HG03469 (cell line): ENCODE data around the gene NEURL2.

Source experiments
- ATAC-seq: cut with Tn5 transposase; IDR thresholded peaks from one replicate; pipeline ENCODE4 v1.9.1; 2021; ENCODE audit warnings: mild to moderate bottlenecking, moderate library complexity, moderate number of reproducible peaks; ENCODE audit not compliant: unreplicated experiment

The NEURL2 gene

DNA sequence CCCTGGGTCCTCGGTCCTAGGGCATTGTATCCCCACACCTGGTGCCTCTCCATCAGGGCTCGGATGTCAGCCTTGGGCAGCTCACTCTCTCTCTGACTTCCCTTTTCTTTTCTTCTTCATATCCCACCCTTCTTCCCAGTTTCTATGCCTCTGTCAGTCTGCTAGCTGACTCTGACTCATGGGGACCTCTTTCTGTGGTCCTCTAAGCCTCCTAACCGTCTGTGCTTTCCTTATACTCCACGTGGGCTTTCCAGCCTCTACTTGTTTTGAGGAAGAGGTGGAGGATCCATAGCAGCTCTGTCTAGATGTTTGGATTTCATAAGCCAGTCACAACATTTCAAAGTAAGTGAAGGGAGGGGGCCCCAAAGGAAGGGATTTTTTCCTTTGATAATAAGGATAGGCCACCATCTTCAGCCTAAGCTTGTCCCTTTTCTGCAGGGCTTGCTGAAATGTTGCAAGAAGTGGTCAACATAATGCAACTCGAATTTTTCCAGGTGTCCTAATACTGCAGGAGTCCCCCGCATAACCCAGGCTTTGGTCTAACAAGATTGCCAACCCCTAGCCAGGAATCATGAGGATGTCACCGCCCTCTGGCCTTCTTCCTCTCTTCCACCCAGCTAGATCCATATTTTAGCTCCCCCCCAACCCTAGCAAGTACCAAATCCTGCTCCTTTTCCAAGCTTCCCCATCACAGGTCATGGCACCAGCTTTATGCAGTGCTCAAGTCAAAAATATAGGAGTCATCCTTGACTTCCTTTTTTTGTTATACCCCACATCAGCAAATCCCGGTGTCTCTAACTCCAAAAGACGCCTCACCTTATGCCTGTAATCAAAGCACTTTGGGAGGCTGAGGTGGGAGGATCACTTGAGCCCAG is 29.7 kb upstream of the NEURL2 start:
- ATAC-seq = no peak

- ATAC-seq = no peak
Measured at GRCh38 chr20:45919542-45920399, 28.8 kb upstream of the NEURL2 start.

- no peak for ATAC-seq
Measured at GRCh38 chr20:45918779-45919537, 27.9 kb upstream of the NEURL2 start.

DNA sequence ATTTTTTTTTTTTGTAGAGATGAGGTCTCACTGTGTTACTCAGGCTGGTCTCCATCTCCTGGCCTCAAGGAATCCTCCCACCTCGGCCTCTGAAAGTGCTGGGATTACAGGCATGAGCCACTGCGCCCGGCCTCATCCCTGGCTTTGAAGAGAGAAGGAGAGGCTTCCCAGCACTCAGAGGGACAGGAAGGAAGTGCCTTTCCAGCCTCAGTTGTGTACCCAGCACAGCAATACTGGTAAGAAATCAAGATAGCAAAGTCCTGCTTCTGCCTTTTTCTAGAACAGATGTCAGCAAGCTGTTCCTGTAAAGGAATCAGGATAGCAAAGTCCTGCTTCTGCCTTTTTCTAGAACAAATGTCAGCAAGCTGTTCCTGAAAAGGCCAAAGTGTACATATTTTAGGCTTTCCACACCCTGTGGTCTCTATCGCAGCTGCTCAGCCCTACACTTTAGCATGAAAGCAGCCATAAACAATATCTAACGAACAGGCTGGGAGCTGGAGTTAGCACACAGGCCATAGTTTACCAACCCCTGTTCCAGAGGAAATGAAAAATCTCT is 27.3 kb upstream of the NEURL2 start:
- ATAC-seq = no peak

DNA sequence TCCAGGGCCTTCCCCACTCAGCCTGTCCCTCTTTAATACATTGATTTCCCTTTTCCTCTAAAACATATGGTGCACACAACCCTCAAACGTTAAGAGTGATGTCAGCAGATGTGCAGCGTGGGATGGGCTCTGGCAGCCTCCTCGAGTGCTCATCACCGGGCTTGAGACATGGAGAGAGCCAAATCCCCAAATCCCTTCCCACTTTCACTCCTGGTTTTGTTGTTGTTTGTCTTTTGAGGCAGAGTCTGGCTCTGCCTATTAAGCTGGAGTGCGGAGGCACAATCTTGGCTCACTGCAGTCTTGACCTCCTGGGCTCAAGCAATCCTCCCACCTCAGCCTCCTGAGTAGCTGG is 26.8 kb upstream of the NEURL2 start:
- no peak for ATAC-seq

- no peak for ATAC-seq
Measured at GRCh38 chr20:45913116-45913515, 22.1 kb upstream of the NEURL2 start.

- no peak for ATAC-seq
Measured at GRCh38 chr20:45912344-45912682, 21.3 kb upstream of the NEURL2 start.

DNA sequence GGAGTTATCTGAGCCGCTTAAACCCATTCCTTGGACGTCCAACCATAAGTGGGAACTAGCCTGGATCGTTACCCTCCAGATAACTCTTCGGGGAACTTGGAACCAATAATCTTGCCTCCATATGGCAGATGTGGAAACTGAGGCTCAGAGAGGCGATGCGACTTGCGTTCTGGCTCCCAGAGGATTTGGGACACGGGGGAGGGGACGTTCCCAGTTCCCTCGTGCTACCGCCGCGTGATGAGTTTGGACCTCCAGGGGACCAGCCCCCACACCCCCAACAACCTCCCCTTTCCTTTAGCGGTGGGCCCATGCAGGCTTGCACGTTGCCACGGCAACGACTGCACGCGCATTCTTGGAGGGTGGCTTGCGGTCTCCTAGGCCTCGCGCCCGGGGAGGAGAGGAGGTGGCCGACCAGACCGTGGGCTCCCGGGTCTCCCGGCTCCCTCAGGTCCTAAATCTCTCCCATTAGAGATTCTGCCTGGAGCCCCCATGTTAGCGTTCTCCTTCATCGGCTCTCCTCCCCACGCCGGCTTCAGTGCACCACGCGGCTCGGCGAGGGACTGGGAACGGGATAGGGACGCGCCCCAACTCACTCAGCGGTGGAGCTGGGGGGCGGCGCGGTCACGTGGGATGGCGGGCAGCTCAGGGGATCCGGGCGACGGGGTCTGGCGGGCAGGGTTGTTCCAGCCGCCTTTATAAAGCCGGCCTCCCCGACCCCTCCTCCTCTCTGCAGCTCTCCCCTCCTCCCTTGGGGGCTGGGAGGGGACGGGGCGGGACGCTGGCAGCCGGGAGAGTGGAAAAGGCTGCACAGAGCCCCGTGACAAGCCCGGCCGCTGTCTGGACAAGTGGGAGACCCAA is 20.7 kb upstream of the NEURL2 start, which contains the start of gene PLTP:
TSS of gene PLTP (minus strand) at position 670 of the 858 bp plus-strand sequence. CDS start 703 bp downstream, outside the sequence.
- ATAC-seq = no peak

GRCh38 chr20:45910670-45911485 is 19.9 kb upstream of the NEURL2 start:
- ATAC-seq = peak; percentile 75

- ATAC-seq = no peak
Measured at GRCh38 chr20:45909817-45910669, 19.0 kb upstream of the NEURL2 start.

GRCh38 chr20:45909336-45909808 is 18.4 kb upstream of the NEURL2 start:
- ATAC-seq = no peak

DNA sequence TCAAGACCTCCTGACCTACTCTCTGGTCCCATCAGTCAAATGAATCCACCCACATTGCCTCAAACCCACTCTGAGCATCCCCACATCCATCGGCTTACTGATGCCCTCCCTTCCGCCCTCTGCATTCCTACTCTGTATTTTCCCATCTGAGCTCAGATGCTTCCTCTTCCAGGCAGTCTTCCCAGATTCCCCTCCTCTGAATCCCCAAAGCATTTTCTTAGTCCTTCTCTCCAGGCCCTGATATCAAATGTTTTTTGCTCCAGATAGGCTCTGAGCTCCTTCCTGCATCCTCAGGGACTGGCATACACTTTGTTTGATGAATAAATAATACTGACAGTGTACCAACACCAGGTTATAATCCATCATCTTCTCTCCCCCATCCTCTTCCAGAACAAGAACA is 17.1 kb upstream of the NEURL2 start:
- ATAC-seq = no peak

GRCh38 chr20:45907219-45907948 is 16.4 kb upstream of the NEURL2 start:
- no peak for ATAC-seq

- ATAC-seq = no peak
Measured at GRCh38 chr20:45905505-45906079, 14.6 kb upstream of the NEURL2 start.

- ATAC-seq = no peak
Measured at GRCh38 chr20:45904583-45905504, 13.8 kb upstream of the NEURL2 start.

DNA sequence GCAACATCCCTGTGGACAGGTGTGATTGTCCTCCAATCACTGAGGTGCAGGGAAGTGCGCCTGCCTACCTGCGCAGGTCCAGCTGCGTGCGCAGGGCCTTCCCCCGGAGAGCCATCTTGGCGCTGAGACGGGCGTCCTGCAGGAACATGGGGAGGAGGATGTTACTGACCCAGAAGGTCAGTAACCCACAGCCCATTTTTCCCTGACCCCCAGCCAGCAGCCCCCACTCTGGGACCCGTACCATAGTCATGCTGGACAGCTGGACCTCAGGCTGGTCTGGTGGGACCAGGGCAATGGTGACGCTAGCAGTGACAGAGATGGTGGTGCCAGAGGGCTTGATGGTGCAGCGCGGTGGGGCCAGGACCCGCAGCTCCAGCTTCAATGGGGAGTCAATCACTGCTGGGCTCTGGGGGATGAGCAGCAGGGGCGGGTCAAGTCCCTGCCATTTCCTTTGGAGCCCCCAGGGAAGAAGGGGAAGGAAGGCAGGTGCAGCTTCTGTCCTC is 11.2 kb upstream of the NEURL2 start:
- ATAC-seq = no peak
